Activated naive CD8-positive, alpha-beta T cell treated with anti-CD3 and anti-CD28 coated beads, Interleukin-2, amount 50 U/mL, for 16 hours (primary cell): ENCODE measurements around the gene ZBTB9.

Experiments used
- DNase-seq: peaks from one replicate; pipeline ENCODE4 v3.0.0-alpha.2; 2020; ENCODE audit warnings: low read depth, low spot score

ZBTB9 gene

GRCh38 chr6:33454009-33454946 is at the start of gene ZBTB9:
Gene ZBTB9 (plus strand): TSS chr6:33454576. CDS start chr6:33455101, 525 bp downstream.
- DNase-seq, result peak; percentile 87

- DNase-seq, result no peak
These were observed 49.5 kb upstream of the ZBTB9 start for GRCh38 chr6:33404884-33405283.

DNA sequence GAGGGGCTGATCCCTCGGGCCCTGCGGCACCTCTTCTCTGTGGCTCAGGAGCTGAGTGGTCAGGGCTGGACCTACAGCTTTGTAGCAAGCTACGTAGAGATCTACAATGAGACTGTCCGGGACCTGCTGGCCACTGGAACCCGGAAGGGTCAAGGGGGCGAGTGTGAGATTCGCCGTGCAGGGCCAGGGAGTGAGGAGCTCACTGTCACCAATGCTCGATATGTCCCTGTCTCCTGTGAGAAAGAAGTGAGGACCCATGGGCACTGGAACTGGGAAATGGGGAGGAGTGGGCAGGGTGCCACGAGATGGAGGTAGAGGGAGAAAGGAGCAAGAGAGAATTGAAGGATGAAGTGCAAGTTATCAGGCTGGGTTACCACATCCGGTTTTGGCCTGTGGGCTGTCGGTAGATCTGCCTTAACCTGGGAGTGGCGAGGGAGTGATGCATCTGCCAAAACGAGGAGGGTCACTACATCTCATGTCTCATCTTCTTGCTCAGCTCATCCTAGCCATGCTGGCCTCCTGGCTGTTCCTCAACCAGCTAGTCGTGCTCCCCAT is 48.9 kb upstream of the ZBTB9 start:
- DNase-seq, result no peak

GRCh38 chr6:33406126-33406525 is 48.2 kb upstream of the ZBTB9 start:
- no peak for DNase-seq

GRCh38 chr6:33407132-33407718 is 47.2 kb upstream of the ZBTB9 start:
- DNase-seq, result no peak

DNA sequence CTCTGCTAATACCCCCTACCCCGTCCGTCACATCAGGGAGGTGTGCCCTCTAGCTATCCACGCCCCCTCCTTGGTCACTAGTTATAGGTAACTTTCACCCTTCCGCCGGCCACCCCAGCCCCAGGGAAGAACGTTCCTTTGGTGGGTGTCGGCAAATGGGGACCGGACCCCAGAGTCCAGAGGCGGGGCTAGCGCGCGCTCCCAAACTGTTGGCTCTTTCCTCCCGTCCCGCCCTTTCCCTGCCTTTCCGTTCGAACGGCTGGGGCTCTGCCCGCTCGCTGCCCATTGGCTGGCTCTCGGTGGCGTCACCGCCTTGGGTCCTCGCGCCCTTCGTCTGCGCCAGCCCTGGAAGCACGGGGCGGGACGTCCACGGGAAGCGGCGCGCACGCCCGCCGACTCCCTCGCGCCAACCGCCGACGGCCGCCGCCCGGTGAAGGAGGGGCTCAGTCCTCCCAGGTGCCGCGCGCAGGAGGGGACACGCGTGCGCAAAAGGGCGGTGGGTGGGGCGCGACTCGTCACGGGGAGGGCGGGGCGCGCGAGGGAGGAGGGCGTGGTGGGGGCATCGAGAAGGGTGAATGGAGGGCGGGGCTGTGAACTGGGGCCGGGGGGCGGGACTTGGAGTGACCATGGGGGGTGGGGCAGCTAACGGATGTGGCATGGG is 44.2 kb upstream of the ZBTB9 start:
- peak; percentile 89 for DNase-seq

- DNase-seq, result peak; percentile 54
These were observed 43.4 kb upstream of the ZBTB9 start, which contains the start of gene PHF1 for GRCh38 chr6:33410711-33411631. Gene PHF1 (plus strand): TSS chr6:33411014. CDS start chr6:33412264, 1,250 bp downstream.

DNA sequence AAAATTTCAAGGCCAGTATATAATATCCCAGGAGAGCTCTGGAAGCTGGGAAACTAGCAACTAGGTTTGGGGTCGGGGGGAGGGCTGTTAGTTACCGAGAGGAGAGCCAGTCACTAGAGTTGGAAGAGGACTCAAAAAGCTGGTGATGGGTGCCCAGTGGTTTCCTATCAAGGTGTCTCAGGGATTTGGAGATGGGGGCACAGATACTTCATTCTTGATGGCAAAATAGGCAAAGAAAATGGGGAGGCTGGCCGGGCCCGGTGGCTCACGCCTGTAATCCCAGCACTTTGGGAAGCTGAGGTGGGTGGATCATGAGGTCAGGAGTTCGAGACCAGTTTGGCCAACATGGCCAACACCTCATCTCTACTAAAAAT is 42.8 kb upstream of the ZBTB9 start:
- DNase-seq, result no peak

GRCh38 chr6:33412140-33413009 is 42.0 kb upstream of the ZBTB9 start:
- no peak for DNase-seq

DNA sequence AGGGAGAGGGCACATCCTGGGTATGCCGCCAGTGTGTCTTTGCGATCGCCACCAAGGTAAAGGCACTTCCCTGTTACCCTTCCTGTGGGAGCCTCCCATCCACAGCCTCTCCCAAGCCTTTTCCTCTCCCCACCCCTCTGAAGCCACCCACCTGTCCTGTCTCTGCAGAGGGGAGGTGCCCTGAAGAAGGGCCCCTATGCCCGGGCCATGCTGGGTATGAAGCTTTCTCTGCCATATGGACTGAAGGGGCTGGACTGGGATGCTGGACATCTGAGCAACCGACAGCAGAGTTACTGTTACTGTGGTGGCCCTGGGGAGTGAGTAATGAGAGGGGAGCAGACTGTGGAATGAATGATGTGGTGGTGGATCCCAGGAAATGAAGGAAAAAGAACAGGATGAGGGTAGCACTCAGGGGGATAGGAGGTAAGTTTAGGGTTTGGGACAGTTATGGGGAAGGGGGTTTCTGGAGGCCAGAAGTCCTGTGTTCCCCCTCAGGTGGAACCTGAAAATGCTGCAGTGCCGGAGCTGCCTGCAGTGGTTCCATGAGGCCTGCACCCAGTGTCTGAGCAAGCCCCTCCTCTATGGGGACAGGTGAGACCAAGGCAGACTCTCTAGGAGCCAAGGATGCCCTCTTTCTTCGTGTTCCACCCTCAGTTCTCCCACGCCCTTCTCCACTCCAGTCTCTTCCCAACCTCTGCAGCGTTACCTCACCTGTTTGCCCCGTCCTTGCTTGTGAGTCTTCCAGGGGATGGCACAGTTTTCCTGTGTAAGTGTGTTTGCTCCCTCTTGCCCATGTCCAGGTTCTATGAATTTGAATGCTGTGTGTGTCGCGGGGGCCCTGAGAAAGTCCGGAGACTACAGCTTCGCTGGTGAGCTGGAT is 40.9 kb upstream of the ZBTB9 start:
- no peak for DNase-seq

DNA sequence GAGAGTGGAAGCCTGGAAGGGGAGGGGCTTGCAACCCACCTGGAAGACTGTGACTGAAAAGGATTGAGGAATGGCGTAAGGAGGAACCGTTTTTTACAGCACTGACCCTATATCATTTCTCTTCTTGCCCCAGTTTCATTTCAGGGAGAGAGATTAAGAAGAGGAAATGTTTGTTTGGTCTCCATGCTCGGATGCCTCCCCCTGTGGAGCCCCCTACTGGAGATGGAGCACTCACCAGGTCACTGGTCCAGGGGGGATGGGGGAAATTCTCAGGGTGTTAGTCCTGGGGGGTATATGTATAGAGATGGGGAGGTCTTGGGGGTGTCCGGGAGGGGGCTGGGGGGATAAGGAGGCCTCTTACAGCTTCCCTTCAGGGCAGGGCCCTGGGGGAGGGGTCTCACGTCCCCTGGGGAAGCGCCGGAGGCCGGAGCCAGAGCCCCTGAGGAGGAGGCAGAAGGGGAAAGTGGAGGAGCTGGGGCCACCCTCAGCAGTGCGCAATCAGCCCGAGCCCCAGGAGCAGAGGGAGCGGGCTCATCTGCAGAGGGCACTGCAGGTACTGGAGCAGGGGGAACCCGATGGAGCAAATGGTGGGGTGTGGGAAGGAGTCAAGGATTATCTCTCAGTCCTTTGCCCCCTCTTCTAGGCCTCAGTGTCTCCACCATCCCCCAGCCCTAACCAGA is 39.6 kb upstream of the ZBTB9 start:
- DNase-seq, result no peak

DNA sequence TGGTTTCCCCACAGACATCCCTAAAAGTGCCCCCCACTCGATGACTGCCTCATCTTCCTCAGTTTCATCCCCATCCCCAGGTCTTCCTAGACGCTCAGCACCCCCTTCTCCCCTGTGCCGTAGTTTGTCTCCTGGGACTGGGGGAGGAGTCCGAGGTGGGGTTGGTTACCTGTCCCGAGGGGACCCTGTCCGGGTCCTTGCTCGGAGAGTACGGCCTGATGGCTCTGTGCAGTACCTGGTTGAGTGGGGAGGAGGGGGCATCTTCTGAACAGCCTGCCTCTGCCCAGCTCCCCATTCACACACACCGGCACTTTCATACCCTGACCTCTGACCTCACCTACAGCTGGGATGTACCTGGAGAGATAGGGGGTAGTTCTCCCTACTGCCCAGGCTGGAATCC is 38.5 kb upstream of the ZBTB9 start:
- no peak for DNase-seq

DNA sequence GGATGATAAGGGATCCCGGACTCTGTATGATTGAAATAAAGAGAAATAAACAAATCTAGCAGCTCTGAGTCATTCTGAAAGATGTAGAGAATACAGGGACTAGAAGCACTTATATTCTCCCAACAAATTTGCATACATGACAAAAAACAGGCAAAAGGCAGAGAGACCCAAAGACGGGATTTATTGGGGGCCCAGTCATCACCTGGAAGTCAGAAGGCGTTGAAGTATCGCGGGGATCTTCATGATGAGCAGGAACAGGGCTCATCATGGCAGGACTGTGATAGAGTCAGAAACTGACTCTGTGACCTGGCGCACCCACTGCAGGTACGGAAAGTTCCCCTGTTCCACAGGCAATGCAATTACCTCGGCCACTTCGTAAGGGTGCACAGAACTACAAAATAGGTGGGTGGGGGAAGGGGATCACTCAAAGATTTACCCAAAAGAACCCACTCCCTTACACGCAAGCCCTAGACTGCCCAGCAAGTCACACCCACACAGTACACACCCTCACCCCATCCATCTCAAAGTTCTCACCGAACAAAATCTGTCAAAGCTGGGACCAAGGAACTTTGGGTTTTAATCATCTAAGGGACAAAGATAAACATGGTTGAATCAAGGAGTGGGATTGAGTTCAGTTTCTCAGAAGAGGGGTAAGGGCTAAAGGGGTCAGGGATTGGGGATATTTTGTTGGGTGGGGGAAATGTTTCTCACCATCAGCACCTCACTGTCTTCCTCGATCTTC is 37.8 kb upstream of the ZBTB9 start:
- DNase-seq, result no peak

DNA sequence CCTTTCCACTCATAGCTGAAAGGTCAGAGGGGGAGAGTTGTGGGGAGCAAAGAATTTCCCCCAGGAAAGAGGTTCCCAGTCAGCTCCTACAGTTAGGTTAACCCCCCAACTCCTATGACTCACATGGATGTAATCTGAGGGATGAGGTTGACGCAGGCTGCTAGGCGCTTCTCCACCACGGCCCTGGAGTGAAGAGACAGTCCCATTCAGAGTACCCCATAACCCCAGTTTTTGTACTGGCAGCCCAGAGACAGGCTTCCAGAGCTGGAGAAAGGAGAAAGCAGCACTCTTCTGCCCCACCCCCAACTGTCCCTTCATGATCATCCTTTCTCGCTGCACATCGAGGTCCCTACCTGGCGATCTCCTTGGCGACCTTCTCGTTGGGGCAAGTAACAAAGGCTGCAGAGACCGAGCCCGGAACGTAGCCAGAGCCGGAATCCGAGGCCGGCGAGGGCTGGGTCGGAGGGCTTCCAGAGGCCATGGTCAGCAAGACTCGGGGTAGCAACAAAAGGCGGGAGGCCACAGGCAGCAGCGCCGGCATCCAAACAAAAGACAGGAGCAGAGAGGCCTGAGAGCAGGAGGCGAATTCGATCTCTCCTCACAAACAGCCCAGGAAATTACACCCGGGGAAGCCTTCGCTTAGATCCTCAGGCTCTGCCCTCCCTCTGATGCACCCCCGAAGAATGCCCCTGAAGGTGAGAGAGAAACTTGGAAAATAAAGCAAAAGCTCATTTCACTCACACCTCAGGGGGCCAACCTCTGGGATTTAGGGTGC is 37.1 kb upstream of the ZBTB9 start:
- DNase-seq, result no peak

- DNase-seq, result peak; percentile 96
These were observed 36.3 kb upstream of the ZBTB9 start, which contains the start of gene CUTA for GRCh38 chr6:33417903-33418689. Gene CUTA (minus strand): TSS chr6:33418107. CDS start chr6:33418000, 107 bp downstream.

DNA sequence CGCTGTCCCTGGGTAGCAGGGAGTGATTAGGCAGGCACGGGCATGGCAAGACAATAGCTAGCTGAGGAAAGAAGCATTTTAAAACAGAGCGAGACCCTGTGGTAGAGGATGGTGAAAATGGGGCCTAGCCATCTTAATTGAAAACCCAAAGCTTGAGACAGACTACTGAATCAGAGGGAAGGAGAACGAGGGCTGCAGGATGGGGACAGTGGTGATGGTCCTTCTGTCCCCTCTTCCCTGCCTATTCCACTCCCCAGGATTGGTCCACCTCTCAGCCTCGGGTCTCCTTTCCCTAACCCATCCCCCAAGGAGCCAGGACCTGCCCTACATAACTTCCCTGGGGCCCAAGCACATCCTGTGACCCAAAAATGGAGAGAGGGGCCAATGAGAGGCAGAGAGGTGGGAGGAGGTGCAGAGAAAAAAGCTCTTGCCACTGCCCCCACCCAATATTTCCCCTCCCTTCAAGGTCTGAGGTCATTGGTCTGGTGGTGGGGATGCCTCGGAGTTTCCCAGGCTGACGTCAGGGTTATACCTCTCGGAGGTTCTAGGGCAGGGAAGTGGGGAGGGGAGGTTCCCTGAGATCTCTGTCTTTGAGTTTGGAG is 35.6 kb upstream of the ZBTB9 start:
- no peak for DNase-seq
